Chondrocyte (in vitro differentiated cells): Measurements from ENCODE around the gene ARSB. TPM values are rescaled to one million over a fixed set of nuclear protein-coding genes. Genes with fewer than 3 reads are reported as not detected.
"Not testable (repeated sequence)": the region's sequence is repeated elsewhere in the genome, so short reads cannot be mapped to it uniquely, and the experiment has no call there.

Experiments
- DNase-seq: peaks from one replicate; pipeline ENCODE4 v3.0.0; 2021; ENCODE audit warnings: mixed read lengths, low spot score
- H3K27ac Mint-ChIP-seq: one replicate; pipeline ENCODE4 v1.8.0; 2021; ENCODE audit warnings: mild to moderate bottlenecking, moderate library complexity, mixed read lengths; ENCODE audit not compliant: unreplicated experiment
- H3K27me3 Mint-ChIP-seq: 2 replicates; pipeline ENCODE4 v1.8.0; 2021; ENCODE audit warnings: low read depth, mixed read lengths
- H3K36me3 Mint-ChIP-seq: 2 replicates; pipeline ENCODE4 v1.8.0; 2021; ENCODE audit warnings: low read depth, mixed read lengths
- H3K4me1 Mint-ChIP-seq: 2 replicates; pipeline ENCODE4 v1.8.0; 2021; ENCODE audit warnings: low read depth, mild to moderate bottlenecking, mixed read lengths
- H3K4me3 Mint-ChIP-seq: one replicate; pipeline ENCODE4 v1.8.0; 2021; ENCODE audit warnings: mild to moderate bottlenecking, moderate library complexity, mixed read lengths; ENCODE audit not compliant: unreplicated experiment
- H3K9me3 Mint-ChIP-seq: 2 replicates; pipeline ENCODE4 v1.8.0; 2021; ENCODE audit warnings: low read depth, mixed read lengths
- CTCF ChIP-seq: fragments of 200-600 bp; sonication (generic); IDR thresholded peaks from 2 replicates; pipeline ENCODE4 v1.5.0; 2021; ENCODE audit warnings: antibody characterized with exemption, mild to moderate bottlenecking, moderate library complexity
- total RNA-seq: library from RNA; stranded (reverse); gene quantifications from 3 replicates; pipeline ENCODE4 v1.2.1, GENCODE V29; 2021

Gene ARSB
- total RNA-seq, 1 donor from 2014 or later, result 45.1 TPM

- Mint-ChIP-seq H3K36me3 (no peaks in the 10 kb centered on the region), H3K4me1 (no peaks in the 10 kb centered on the region), H3K9me3 (no peaks in the 10 kb centered on the region), H3K27ac (no peak overlapping the region), H3K4me3 (no peak overlapping the region), H3K27me3 (no peaks in the 10 kb centered on the region)
- no peak for DNase-seq
- TF ChIP-seq CTCF, result no peak
Observed at GRCh38 chr5:78765756-78766411, 219.2 kb downstream of the ARSB start.

DNA sequence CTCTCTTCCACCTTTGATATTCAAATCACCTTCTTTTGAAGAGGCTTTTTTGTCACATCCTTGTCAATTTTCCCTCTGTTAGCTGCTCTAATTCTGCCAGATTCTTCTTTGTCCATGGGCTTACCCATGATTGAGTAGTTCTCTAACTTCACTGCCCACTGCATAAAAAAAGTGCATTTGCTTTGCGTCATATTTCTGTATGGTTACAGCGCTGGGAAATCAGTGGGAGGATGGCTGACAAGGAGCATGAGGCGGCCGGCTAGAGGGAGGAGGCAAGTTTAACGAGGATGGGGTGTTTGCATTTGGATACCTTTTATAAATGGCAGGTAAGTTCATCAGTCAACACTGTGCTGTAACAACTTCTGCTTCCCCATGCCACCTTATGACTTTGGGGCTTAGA lies 220.0 kb downstream of the ARSB start:
- Mint-ChIP-seq H3K36me3 (no peaks in the 10 kb centered on the region), H3K4me3 (no peak overlapping the region), H3K9me3 (no peaks in the 10 kb centered on the region), H3K27me3 (no peaks in the 10 kb centered on the region), H3K27ac (no peak overlapping the region), H3K4me1 (no peaks in the 10 kb centered on the region)
- no peak for TF ChIP-seq CTCF
- no peak for DNase-seq

DNA sequence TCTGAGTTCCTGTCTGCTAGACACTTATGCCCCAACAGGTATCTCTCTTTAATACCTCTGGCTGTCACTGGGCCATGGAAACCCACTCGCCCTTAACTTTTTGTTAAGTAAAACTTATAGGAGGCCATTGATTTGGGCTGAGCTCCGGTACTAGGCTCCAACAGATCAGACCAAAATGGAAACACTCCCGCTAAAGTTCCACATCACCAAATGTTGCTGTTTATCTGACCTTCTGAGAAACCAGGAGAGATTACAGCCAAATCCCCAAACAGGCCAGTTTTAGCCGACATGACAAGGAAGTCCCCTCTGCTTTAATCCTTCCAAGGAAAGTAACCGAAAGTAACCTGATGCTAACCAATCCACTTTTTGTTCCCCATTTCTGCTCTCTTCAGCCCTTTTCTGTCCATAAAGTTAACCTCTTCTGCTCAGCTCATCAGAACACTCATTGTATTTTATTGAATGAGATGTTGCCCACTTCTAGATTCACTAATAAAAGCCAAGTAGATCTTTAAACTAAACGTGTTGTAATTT lies 221.4 kb downstream of the ARSB start:
- Mint-ChIP-seq H3K36me3 (no peaks in the 10 kb centered on the region), H3K4me3 (no peak overlapping the region), H3K27ac (no peak overlapping the region), H3K27me3 (no peaks in the 10 kb centered on the region), H3K9me3 (no peaks in the 10 kb centered on the region), H3K4me1 (peaks cover 2% of the 10 kb centered on the region)
- DNase-seq, result no peak
- no peak for TF ChIP-seq CTCF

- not testable (repeated sequence) for H3K27ac Mint-ChIP-seq, H3K9me3 Mint-ChIP-seq, H3K4me3 Mint-ChIP-seq, H3K36me3 Mint-ChIP-seq, H3K27me3 Mint-ChIP-seq, DNase-seq
- peaks cover 11% of the 10 kb centered on the region for H3K4me1 Mint-ChIP-seq
Observed at GRCh38 chr5:78762743-78763142, 222.4 kb downstream of the ARSB start.

- H3K9me3 Mint-ChIP-seq, result no peaks in the 10 kb centered on the region
- H3K36me3 Mint-ChIP-seq, result no peaks in the 10 kb centered on the region
- no peak overlapping the region for H3K27ac Mint-ChIP-seq
- TF ChIP-seq CTCF, result no peak
- no peak for DNase-seq
- H3K4me3 Mint-ChIP-seq, result no peak overlapping the region
- H3K4me1 Mint-ChIP-seq, result peaks cover 20% of the 10 kb centered on the region
- H3K27me3 Mint-ChIP-seq, result no peaks in the 10 kb centered on the region
Observed at GRCh38 chr5:78761840-78762239, 223.3 kb downstream of the ARSB start.

- TF ChIP-seq CTCF, result peak; percentile 47
- Mint-ChIP-seq H3K9me3 (no peaks in the 10 kb centered on the region), H3K4me1 (peaks cover 28% of the 10 kb centered on the region), H3K27ac (no peak overlapping the region), H3K4me3 (no peak overlapping the region), H3K36me3 (no peaks in the 10 kb centered on the region), H3K27me3 (no peaks in the 10 kb centered on the region)
- no peak for DNase-seq
Observed at GRCh38 chr5:78760770-78761169, 224.3 kb downstream of the ARSB start.
